Tibial nerve (tissue), 3 donors: ENCODE data around the gene ZFC3H1.

Experiments used
- POLR2A ChIP-seq, 2 donors: fragments of 450-650 bp; IDR thresholded peaks; one replicate each; pipeline ENCODE4 v1.6.1; 2017; ENCODE audit warnings: antibody characterized with exemption in 2 of 2, mild to moderate bottlenecking in 2 of 2, moderate library complexity in 2 of 2
- TF ChIP-seq, protein P1 (sequence below), 5 experiments: fragments of 200-600 bp in 3 of 5; fragments of 450-650 bp in 2 of 5; sonication (generic) in 3 of 5; IDR thresholded peaks; one replicate each; pipeline ENCODE4 v1.5.1; 2016 to 2019; ENCODE audit warnings: antibody characterized with exemption in 5 of 5, mild to moderate bottlenecking in 3 of 5, moderate library complexity in 2 of 5

DNA sequence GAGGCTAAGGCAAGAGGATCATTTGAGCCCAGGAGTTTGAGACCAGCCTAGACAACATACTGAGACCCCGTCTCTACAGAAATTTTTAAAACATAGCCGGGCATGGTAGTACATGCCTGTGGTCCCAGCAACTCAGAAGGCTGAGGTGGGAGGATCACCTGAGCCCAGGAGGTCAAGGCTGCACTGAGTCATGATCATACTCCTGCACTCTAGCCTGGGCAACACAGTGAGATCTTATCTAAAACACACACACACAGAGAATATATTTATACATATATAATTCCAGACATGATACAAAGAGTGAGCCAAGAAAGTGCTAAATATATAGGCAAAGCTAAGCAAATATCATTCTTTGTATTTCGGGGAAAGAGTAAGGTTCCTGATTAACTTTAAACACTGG is 9.4 kb downstream of the ZFC3H1 start:
- TF ChIP-seq, protein P1, sequence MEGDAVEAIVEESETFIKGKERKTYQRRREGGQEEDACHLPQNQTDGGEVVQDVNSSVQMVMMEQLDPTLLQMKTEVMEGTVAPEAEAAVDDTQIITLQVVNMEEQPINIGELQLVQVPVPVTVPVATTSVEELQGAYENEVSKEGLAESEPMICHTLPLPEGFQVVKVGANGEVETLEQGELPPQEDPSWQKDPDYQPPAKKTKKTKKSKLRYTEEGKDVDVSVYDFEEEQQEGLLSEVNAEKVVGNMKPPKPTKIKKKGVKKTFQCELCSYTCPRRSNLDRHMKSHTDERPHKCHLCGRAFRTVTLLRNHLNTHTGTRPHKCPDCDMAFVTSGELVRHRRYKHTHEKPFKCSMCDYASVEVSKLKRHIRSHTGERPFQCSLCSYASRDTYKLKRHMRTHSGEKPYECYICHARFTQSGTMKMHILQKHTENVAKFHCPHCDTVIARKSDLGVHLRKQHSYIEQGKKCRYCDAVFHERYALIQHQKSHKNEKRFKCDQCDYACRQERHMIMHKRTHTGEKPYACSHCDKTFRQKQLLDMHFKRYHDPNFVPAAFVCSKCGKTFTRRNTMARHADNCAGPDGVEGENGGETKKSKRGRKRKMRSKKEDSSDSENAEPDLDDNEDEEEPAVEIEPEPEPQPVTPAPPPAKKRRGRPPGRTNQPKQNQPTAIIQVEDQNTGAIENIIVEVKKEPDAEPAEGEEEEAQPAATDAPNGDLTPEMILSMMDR (IDR thresholded peaks at IDR 0.05) = no peak
- TF ChIP-seq POLR2A (IDR thresholded peaks at IDR 0.05) = no peak
